Medulla oblongata (tissue), 1 donor: ENCODE data around the gene CXCL8.

Experiments used
- DNase-seq: peaks from one replicate; pipeline ENCODE4 v3.0.0-alpha.2; 2015; ENCODE audit errors: extremely low spot score

CXCL8 gene

GRCh38 chr4:73718375-73719373, 21.7 kb upstream of the CXCL8 start:
- no peak for DNase-seq

- DNase-seq = no peak
Observed at GRCh38 chr4:73721435-73721834, 18.9 kb upstream of the CXCL8 start.

DNA sequence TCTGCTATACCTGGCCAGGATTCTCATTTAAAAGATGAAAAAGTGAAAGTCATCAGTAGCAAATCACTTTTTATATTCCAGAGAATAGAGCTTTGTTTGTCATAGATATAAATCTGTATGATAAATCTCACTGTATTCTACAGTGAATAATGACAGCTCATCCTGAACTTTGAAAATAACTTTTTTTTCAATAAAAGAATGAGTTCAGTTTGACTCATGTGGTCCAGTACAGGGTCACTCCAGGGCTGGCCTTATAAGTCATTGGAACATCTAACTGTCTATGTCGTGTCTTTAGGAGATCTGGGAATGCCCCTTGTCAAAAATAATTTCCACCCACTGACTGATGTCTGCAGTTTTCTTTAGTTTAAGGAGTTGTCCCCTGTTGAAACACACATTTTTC, 18.5 kb upstream of the CXCL8 start:
- DNase-seq = no peak

- DNase-seq = no peak
Observed at GRCh38 chr4:73723023-73723422, 17.3 kb upstream of the CXCL8 start.

DNA sequence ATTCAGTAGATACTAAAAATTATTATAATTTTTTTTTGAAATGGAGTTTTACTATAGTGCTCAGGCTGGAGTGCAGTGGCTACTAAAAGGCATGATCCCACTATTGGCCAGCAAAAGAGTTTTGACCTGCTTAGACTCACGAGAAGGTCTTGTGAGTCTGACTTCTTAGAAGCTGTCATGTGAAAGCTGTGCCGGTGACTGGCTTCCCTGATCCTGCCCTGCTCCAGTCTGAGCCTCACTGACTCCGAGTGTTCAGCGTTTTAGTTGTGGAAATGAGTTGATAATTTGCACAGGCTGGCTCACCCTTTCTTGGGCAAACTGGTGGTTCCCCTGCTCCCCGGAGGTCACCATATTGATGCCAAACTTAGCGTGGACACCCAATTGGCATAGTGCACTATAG, 16.4 kb upstream of the CXCL8 start:
- DNase-seq = no peak

DNA sequence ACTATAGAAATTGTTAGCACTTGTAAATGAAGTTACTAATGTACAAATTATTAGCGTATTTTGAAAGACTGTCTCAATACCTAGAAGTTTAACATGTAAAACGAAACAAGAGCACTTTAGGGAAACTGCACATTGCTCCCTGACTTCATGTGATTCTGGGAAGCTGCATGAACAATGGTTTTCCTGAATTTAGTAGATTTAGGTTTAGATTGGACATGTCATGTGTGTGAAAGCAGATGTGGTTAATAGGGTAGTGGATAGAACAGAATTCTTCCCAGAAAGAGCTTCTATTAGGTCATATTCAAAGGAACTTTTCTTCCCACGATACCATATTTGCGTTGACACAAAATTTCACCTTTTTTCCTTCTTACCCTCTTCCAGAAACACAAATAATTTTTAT, 14.9 kb upstream of the CXCL8 start:
- no peak for DNase-seq

- DNase-seq = no peak
Observed at GRCh38 chr4:73725985-73726384, 14.4 kb upstream of the CXCL8 start.

DNA sequence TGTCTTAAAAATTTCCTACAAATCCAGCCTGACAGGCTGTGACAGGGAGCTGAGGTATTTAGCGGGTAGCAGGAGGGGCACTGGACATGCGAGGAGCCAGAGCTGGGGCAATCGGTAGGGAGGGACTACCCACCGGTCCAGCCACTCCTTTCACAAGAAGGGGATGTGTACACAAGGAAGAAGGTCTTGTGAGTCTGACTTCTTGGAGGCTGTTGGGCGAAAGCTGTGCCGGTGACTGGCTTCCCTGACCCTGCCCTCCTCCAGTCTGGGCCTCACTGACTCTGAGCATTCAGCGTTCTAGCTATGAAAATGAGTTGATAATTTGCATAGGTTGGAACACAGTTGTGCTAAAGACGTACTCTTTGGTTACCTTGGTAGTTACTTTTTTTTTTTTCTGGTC, 12.7 kb upstream of the CXCL8 start:
- DNase-seq = no peak

DNA sequence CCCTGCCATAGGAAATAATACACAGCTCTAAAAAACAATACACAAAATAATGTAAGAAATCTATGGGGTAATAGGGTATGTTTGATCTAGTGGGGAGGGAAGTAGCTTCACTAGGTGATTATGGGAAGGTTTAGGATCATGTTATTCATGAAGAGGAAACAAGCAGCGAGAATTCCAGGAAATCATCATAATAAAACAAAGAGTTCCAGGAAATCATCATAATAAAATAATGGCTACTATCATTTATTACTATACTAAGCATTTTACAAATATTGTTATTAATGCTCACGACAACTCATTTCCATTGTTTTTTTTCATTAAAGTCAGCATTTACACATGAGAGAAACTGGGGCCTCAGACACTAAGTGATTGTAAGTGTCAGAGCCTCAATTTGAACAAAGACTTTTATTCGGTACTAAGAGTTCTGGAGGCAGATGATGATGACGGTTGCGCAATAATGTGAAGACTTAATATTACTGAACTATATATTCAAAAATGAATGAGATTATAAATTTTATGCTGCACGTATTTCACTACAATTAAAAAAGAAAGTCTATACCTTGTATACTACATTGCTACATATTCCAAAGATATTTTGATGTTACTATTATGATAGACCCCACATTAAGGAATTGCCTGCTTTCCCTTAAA, 12.2 kb upstream of the CXCL8 start:
- no peak for DNase-seq

DNA sequence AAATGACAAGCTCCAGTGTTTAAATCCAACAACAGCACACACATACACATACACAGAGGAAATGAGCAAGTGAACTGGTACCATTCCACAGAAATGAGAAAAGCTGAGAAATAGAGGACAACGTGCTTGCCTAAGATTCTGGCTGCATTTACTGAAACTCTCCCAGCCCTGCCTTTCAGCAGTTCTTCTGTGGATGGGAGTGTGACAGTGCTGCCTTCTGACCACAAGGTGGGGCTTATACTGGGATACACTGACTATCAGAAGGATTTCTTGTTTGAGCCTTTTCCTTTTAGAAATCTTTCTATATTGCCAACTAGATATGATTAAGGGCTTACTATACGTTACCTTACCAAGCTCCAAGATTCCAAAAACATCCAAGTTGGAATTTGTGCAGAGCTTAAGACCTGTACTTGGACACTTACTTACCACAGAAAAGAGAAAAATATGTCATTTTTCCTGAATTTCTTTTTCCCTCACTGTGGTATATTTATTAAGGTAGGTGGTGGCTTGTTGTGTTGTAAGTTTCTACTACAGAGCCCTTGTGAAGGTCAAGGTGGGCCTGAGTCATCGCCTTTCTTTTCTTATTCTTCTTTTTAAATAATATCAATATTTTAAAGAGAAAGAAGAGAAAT, 10.7 kb upstream of the CXCL8 start:
- peak; percentile 76 for DNase-seq

DNA sequence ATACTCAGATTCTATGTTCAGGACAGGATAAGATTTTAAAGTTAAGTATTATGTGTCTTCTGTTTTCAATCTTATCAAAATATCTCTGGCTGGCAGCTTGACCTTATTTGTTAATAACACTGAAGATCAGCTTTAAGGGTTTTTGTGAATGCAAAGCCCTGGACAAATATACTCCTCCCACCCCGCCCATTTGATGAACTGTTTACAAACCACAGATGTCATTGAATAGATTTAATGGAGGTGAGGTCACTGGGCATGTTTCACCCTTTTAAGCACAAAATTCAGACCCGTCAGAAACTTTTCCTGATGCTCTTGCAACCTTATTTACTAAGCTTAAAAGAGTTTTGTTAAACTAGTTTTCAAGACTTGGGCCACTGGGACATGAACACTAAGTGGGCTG, 10.1 kb upstream of the CXCL8 start:
- no peak for DNase-seq

DNA sequence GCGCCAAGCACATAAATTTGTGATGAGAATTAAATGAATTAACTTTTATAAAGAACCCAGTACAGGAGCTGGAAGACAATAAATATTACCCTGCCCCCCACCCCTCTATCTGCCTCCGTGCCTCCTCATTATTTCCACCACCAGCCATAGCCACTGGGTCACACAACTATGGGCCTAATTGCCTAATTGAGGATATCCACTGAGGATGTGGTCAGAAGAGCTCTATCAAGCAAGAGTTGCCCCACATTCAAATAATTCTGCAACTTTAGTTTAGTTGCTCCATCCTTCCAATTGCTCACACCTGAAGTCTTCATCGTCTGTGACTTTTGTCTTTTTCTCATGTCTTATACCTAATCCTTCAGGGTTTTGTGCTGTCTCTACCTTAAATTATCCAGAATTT, 9.5 kb upstream of the CXCL8 start:
- no peak for DNase-seq

- DNase-seq = peak; percentile 72
Observed at GRCh38 chr4:73731968-73732610, 8.3 kb upstream of the CXCL8 start.

GRCh38 chr4:73732759-73733431, 7.5 kb upstream of the CXCL8 start:
- DNase-seq = no peak

DNA sequence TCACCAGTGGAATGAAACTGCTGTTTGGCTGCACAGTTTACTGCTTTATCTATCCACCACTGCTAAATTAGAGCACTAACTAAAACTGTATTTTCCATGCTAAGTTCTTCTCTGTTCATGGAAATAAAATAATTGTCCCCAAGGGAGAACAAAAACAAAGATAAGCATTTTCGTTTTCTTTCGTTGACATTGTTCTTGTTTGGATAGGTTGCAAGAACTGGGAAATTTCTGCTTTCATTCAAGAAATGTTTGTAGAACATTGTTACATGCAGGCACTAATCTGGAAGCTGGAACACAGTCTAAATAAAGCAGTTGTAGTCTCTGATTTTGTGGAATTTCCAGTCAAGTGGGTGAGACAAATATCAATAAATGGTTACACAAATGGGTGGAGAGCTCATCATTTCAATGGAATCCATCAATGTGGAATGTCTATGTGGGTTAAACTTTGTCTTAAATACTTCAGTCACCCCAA, 5.8 kb upstream of the CXCL8 start:
- DNase-seq = no peak

- peak; percentile 55 for DNase-seq
Observed at GRCh38 chr4:73735231-73735630, 5.1 kb upstream of the CXCL8 start.

DNA sequence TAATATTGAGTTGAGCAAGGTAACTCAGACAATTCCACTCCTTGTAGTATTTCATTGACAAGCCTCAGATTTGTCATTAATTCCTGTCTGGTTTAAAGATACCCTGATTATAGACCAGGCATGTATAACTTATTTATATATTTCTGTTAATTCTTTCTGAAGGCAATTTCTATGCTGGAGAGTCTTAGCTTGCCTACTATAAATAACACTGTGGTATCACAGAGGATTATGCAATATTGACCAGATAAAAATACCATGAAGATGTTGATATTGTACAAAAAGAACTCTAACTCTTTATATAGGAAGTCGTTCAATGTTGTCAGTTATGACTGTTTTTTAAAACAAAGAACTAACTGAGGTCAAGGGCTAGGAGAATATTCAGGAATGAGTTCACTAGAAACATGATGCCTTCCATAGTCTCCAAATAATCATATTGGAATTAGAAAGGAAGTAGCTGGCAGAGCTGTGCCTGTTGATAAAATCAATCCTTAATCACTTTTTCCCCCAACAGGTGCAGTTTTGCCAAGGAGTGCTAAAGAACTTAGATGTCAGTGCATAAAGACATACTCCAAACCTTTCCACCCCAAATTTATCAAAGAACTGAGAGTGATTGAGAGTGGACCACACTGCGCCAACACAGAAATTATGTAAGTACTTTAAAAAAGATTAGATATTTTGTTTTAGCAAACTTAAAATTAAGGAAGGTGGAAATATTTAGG, 821 bp downstream of the CXCL8 start:
- no peak for DNase-seq

DNA sequence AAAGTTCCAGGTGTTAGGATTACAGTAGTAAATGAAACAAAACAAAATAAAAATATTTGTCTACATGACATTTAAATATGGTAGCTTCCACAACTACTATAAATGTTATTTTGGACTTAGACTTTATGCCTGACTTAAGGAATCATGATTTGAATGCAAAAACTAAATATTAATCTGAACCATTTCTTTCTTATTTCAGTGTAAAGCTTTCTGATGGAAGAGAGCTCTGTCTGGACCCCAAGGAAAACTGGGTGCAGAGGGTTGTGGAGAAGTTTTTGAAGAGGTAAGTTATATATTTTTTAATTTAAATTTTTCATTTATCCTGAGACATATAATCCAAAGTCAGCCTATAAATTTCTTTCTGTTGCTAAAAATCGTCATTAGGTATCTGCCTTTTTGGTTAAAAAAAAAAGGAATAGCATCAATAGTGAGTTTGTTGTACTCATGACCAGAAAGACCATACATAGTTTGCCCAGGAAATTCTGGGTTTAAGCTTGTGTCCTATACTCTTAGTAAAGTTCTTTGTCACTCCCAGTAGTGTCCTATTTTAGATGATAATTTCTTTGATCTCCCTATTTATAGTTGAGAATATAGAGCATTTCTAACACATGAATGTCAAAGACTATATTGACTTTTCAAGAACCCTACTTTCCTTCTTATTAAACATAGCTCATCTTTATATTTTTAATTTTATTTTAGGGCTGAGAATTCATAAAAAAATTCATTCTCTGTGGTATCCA, 1.6 kb downstream of the CXCL8 start:
- no peak for DNase-seq

DNA sequence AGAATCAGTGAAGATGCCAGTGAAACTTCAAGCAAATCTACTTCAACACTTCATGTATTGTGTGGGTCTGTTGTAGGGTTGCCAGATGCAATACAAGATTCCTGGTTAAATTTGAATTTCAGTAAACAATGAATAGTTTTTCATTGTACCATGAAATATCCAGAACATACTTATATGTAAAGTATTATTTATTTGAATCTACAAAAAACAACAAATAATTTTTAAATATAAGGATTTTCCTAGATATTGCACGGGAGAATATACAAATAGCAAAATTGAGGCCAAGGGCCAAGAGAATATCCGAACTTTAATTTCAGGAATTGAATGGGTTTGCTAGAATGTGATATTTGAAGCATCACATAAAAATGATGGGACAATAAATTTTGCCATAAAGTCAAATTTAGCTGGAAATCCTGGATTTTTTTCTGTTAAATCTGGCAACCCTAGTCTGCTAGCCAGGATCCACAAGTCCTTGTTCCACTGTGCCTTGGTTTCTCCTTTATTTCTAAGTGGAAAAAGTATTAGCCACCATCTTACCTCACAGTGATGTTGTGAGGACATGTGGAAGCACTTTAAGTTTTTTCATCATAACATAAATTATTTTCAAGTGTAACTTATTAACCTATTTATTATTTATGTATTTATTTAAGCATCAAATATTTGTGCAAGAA, 2.3 kb downstream of the CXCL8 start:
- no peak for DNase-seq

- no peak for DNase-seq
Observed at GRCh38 chr4:73743281-73743680, 2.9 kb downstream of the CXCL8 start.
